Measurements from ENCODE around the gene HTD2.

DNA sequence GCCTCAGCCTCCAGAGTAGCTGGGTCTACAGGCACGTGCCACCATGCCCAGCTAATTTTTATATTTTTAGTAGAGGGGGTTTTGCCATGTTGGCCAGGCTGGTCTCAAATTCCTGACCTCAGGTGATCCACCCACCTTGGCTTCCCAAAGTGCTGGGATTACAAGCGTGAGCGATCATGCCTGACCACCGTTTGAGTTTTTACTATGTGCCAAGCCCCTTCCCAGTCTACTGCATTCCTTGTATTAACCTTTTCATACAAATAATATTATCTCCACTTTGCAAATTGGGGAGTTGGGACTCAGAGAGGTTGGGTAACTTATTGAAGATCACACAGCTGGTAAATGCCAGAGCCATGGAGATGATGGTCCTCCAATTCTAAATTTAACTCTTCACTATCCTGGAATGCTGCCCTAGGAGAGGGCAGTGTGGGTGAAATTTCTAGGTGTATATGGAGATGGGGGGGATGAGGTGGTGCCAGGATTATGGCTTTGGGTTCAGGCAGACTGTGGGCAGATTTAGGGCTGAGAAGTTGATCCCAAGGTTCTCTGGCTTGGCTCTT, 25.4 kb downstream of the HTD2 start:
- TF ChIP-seq, protein P1, sequence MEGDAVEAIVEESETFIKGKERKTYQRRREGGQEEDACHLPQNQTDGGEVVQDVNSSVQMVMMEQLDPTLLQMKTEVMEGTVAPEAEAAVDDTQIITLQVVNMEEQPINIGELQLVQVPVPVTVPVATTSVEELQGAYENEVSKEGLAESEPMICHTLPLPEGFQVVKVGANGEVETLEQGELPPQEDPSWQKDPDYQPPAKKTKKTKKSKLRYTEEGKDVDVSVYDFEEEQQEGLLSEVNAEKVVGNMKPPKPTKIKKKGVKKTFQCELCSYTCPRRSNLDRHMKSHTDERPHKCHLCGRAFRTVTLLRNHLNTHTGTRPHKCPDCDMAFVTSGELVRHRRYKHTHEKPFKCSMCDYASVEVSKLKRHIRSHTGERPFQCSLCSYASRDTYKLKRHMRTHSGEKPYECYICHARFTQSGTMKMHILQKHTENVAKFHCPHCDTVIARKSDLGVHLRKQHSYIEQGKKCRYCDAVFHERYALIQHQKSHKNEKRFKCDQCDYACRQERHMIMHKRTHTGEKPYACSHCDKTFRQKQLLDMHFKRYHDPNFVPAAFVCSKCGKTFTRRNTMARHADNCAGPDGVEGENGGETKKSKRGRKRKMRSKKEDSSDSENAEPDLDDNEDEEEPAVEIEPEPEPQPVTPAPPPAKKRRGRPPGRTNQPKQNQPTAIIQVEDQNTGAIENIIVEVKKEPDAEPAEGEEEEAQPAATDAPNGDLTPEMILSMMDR (IDR thresholded peaks at IDR 0.05) = no peak
- no peak for TF ChIP-seq POLR2A (IDR thresholded peaks at IDR 0.05)
